GM13976 (cell line): Measurements from ENCODE around the gene R3HDM2.

Experiments
- DNase-seq: peaks from one replicate; pipeline ENCODE4 v3.0.0; 2012; ENCODE audit warnings: low spot score
- CTCF ChIP-seq: IDR thresholded peaks from 2 replicates; pipeline ENCODE4 v1.5.1; 2012; ENCODE audit warnings: borderline replicate concordance, mild to moderate bottlenecking; ENCODE audit not compliant: insufficient read depth; ENCODE audit errors: extremely low read depth, missing control alignments, control extremely low read depth
- in situ Hi-C: fragments of 300-500 bp; cut with MboI; formaldehyde crosslinking; loops from one replicate; pipeline ENCODE4 v1.12.0; 2022; ENCODE audit warnings: low sequenced_read_pairs, mixed read lengths, inconsistent platforms; ENCODE audit not compliant: unreplicated experiment

The R3HDM2 gene

DNA sequence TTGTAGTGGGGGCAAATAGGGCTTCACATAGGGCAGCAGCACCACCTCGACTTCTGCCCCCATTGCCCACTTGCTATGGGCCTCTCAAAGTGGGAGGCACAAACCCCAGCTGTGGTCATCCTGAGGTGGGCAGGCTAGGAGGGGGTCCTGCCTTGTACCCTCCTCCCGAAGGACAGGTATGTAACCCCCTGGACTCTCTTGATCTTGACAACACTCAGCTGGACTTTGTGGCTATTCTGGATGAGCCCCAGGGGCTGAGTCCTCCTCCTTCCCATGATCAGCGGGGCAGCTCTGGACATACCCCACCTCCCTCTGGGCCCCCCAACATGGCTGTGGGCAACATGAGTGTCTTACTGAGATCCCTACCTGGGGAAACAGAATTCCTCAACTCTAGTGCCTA, 40.8 kb upstream of the R3HDM2 start:
- in situ Hi-C loops, result no loop called here
- DNase-seq, result no peak
- no peak for TF ChIP-seq CTCF

DNA sequence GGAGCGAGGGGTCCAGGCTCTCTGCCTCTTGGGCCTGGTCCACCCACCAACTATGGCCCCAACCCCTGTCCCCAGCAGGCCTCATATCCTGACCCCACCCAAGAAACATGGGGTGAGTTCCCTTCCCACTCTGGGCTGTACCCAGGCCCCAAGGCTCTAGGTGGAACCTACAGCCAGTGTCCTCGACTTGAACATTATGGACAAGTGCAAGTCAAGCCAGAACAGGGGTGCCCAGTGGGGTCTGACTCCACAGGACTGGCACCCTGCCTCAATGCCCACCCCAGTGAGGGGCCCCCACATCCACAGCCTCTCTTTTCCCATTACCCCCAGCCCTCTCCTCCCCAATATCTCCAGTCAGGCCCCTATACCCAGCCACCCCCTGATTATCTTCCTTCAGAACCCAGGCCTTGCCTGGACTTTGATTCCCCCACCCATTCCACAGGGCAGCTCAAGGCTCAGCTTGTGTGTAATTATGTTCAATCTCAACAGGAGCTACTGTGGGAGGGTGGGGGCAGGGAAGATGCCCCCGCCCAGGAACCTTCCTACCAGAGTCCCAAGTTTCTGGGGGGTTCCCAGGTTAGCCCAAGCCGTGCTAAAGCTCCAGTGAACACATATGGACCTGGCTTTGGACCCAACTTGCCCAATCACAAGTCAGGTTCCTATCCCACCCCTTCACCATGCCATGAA, 40.3 kb upstream of the R3HDM2 start:
- no peak for TF ChIP-seq CTCF
- in situ Hi-C loops, result no loop called here
- DNase-seq, result no peak

DNA sequence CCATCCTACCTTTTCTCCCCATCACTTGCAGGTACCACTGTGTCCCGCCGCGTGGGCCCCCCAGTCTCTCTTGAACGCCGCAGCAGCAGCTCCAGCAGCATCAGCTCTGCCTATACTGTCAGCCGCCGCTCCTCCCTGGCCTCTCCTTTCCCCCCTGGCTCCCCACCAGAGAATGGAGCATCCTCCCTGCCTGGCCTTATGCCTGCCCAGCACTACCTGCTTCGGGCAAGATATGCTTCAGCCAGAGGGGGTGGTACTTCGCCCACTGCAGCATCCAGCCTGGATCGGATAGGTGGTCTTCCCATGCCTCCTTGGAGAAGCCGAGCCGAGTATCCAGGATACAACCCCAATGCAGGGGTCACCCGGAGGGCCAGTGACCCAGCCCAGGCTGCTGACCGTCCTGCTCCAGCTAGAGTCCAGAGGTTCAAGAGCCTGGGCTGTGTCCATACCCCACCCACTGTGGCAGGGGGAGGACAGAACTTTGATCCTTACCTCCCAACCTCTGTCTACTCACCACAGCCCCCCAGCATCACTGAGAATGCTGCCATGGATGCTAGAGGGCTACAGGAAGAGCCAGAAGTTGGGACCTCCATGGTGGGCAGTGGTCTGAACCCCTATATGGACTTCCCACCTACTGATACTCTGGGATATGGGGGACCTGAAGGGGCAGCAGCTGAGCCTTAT, 39.6 kb upstream of the R3HDM2 start:
- in situ Hi-C loops, result no loop called here
- DNase-seq, result no peak
- TF ChIP-seq CTCF, result no peak

- no peak for TF ChIP-seq CTCF
These were observed 38.7 kb upstream of the R3HDM2 start for GRCh38 chr12:57469296-57470164.

GRCh38 chr12:57467915-57468314, 37.1 kb upstream of the R3HDM2 start:
- TF ChIP-seq CTCF, result no peak
- DNase-seq, result no peak
- in situ Hi-C loops, result no loop called here

More at GRCh38 chr12:57469296-57470164, 38.7 kb upstream of the R3HDM2 start:
- DNase-seq, result no peak
- in situ Hi-C loops, result no loop called here

- in situ Hi-C loops, result no loop called here
- no peak for DNase-seq
- no peak for TF ChIP-seq CTCF
These were observed 36.5 kb upstream of the R3HDM2 start for GRCh38 chr12:57467212-57467874.
